Large intestine (tissue), 3 donors: Measurements from ENCODE around the gene MAP3K7. TPM values are rescaled to one million over a fixed set of nuclear protein-coding genes. Genes with fewer than 3 reads are reported as not detected.

ENCODE experiments used
- DNase-seq, 2 donors: peaks; one replicate each; pipeline versions ENCODE4 v3.0.0 to v3.0.0-alpha.2; 2013
- H3K27ac ChIP-seq: one replicate; pipeline ENCODE4 v1.5.1; 2013; ENCODE audit warnings: low read length
- H3K27me3 ChIP-seq: 2 replicates; pipeline ENCODE4 v1.6.1; 2013; ENCODE audit warnings: low read length; ENCODE audit not compliant: control insufficient read depth, insufficient read depth
- H3K36me3 ChIP-seq: 2 replicates; pipeline ENCODE4 v1.6.1; 2013; ENCODE audit warnings: low read length; ENCODE audit not compliant: control insufficient read depth, insufficient read depth
- H3K4me1 ChIP-seq: one replicate; pipeline ENCODE4 v1.6.1; 2013; ENCODE audit warnings: low read length; ENCODE audit not compliant: control insufficient read depth, insufficient read depth
- H3K4me3 ChIP-seq: one replicate; pipeline ENCODE4 v1.5.1; 2013; ENCODE audit warnings: low read length
- H3K9me3 ChIP-seq: one replicate; pipeline ENCODE4 v1.6.1; 2013; ENCODE audit warnings: mild to moderate bottlenecking, low read depth, low read length, moderate library complexity; ENCODE audit not compliant: control insufficient read depth
- whole genome bisulfite sequencing: methylation state at CpG from one replicate; pipeline ENCODE4 v1.1.5; 2013; ENCODE audit warnings: low lambda C conversion rate; ENCODE audit not compliant: insufficient coverage; 5-methylcytosine and 5-hydroxymethylcytosine counted together
- polyA plus RNA-seq: library from polyadenylated mRNA; unstranded; fragments of 120-200 nt; gene quantifications from one replicate; pipeline ENCODE4 v1.2.1, GENCODE V29; 2013

The MAP3K7 gene
- polyA plus RNA-seq, 1 donor: 31.8 TPM

GRCh38 chr6:90488816-90489215, 98.1 kb downstream of the MAP3K7 start:
- Histone ChIP-seq H3K4me1 (no peaks in the 10 kb centered on the region), H3K27ac (no peak overlapping the region), H3K9me3 (no peaks in the 10 kb centered on the region), H3K4me3 (no peak overlapping the region), H3K27me3 (no peaks in the 10 kb centered on the region), H3K36me3 (no peaks in the 10 kb centered on the region)
- no peak for DNase-seq

GRCh38 chr6:90485635-90486277, 101.1 kb downstream of the MAP3K7 start:
- DNase-seq: no peak
- Histone ChIP-seq H3K4me3 (no peak overlapping the region), H3K27me3 (no peaks in the 10 kb centered on the region), H3K36me3 (no peaks in the 10 kb centered on the region), H3K27ac (no peak overlapping the region), H3K4me1 (no peaks in the 10 kb centered on the region), H3K9me3 (no peaks in the 10 kb centered on the region)
- WGBS: no CpG with 5 or more reads among the region's 4 CpGs

- Histone ChIP-seq H3K27ac (no peak overlapping the region), H3K4me3 (no peak overlapping the region), H3K9me3 (no peaks in the 10 kb centered on the region), H3K4me1 (no peaks in the 10 kb centered on the region), H3K36me3 (no peaks in the 10 kb centered on the region), H3K27me3 (no peaks in the 10 kb centered on the region)
- peak in 1 of 2 donors; percentile 6 for DNase-seq
- no CpG with 5 or more reads among the region's 5 CpGs for WGBS
Observed at GRCh38 chr6:90484903-90485302, 102.0 kb downstream of the MAP3K7 start.

GRCh38 chr6:90484385-90484784, 102.5 kb downstream of the MAP3K7 start:
- H3K36me3 ChIP-seq: no peaks in the 10 kb centered on the region
- no peaks in the 10 kb centered on the region for H3K9me3 ChIP-seq
- no peak overlapping the region for H3K27ac ChIP-seq
- no peak overlapping the region for H3K4me3 ChIP-seq
- no peaks in the 10 kb centered on the region for H3K27me3 ChIP-seq
- 100% methylated on average over 1 of the region's 3 CpGs for WGBS
- no peak for DNase-seq
- no peaks in the 10 kb centered on the region for H3K4me1 ChIP-seq

GRCh38 chr6:90483956-90484355, 102.9 kb downstream of the MAP3K7 start:
- Histone ChIP-seq H3K27ac (no peak overlapping the region), H3K27me3 (no peaks in the 10 kb centered on the region), H3K4me3 (no peak overlapping the region), H3K36me3 (no peaks in the 10 kb centered on the region), H3K9me3 (no peaks in the 10 kb centered on the region), H3K4me1 (peaks cover 3% of the 10 kb centered on the region)
- 83% methylated on average over 1 of the region's 9 CpGs for WGBS
- no peak for DNase-seq

- 100% methylated on average over 1 of the region's 8 CpGs for WGBS
Observed at GRCh38 chr6:90483116-90483839, 103.6 kb downstream of the MAP3K7 start.

GRCh38 chr6:90480666-90481065, 106.2 kb downstream of the MAP3K7 start:
- peaks cover 4% of the 10 kb centered on the region for H3K4me1 ChIP-seq
- no peaks in the 10 kb centered on the region for H3K27me3 ChIP-seq
- no peak for DNase-seq
- H3K27ac ChIP-seq: no peak overlapping the region
- no peaks in the 10 kb centered on the region for H3K9me3 ChIP-seq
- WGBS: no CpG with 5 or more reads among the region's 4 CpGs
- no peak overlapping the region for H3K4me3 ChIP-seq
- no peaks in the 10 kb centered on the region for H3K36me3 ChIP-seq

More at GRCh38 chr6:90483116-90483839, 103.6 kb downstream of the MAP3K7 start:
- Histone ChIP-seq H3K36me3 (no peaks in the 10 kb centered on the region), H3K9me3 (no peaks in the 10 kb centered on the region), H3K27ac (no peak overlapping the region), H3K4me3 (no peak overlapping the region), H3K4me1 (peaks cover 4% of the 10 kb centered on the region), H3K27me3 (no peaks in the 10 kb centered on the region)
- no peak for DNase-seq

GRCh38 chr6:90479603-90479926, 107.3 kb downstream of the MAP3K7 start:
- no peak overlapping the region for H3K27ac ChIP-seq
- H3K36me3 ChIP-seq: no peaks in the 10 kb centered on the region
- WGBS: no CpG with 5 or more reads among the region's 1 CpG
- peaks cover 4% of the 10 kb centered on the region for H3K4me1 ChIP-seq
- no peaks in the 10 kb centered on the region for H3K27me3 ChIP-seq
- no peaks in the 10 kb centered on the region for H3K9me3 ChIP-seq
- no peak for DNase-seq
- no peak overlapping the region for H3K4me3 ChIP-seq

- Histone ChIP-seq H3K27ac (no peak overlapping the region), H3K36me3 (no peaks in the 10 kb centered on the region), H3K27me3 (no peaks in the 10 kb centered on the region), H3K4me1 (peaks cover 4% of the 10 kb centered on the region), H3K9me3 (no peaks in the 10 kb centered on the region), H3K4me3 (no peak overlapping the region)
- WGBS: no CpG with 5 or more reads among the region's 15 CpGs
- DNase-seq: peak; percentile 86 to 90
Observed at GRCh38 chr6:90478789-90479602, 107.9 kb downstream of the MAP3K7 start.

GRCh38 chr6:90478278-90478677, 108.6 kb downstream of the MAP3K7 start:
- no peaks in the 10 kb centered on the region for H3K27me3 ChIP-seq
- H3K9me3 ChIP-seq: no peaks in the 10 kb centered on the region
- H3K4me1 ChIP-seq: peaks cover 4% of the 10 kb centered on the region
- DNase-seq: no peak
- no peaks in the 10 kb centered on the region for H3K36me3 ChIP-seq
- no peak overlapping the region for H3K27ac ChIP-seq
- H3K4me3 ChIP-seq: no peak overlapping the region
- WGBS: no CpG with 5 or more reads among the region's 4 CpGs
